HepG2 (cell line): Measurements from ENCODE around the gene ATAD3A. TPM values are rescaled to one million over a fixed set of nuclear protein-coding genes. Genes with fewer than 3 reads are reported as not detected.
A peak's percentile ranks its signal among the peaks of the same experiment; 100 is the strongest.

Experiments used
- ARNTL ChIP-seq: sonication (generic); formaldehyde crosslinking; IDR thresholded peaks from 2 replicates; pipeline ENCODE4 v1.4.0; 2020; ENCODE audit warnings: mild to moderate bottlenecking, missing genetic modification reagents
- ATM ChIP-seq: fragments of 450-650 bp; IDR thresholded peaks from 2 replicates; pipeline ENCODE4 v1.7.1; 2017; ENCODE audit warnings: mild to moderate bottlenecking, borderline replicate concordance
- CCDC6 ChIP-seq: sonication (generic); formaldehyde crosslinking; IDR thresholded peaks from 2 replicates; pipeline ENCODE4 v1.8.1; 2022; ENCODE audit warnings: mild to moderate bottlenecking, missing genetic modification reagents, moderate library complexity
- EED ChIP-seq: sonication (generic); formaldehyde crosslinking; IDR thresholded peaks from 2 replicates; pipeline ENCODE4 v1.5.0; 2020; ENCODE audit warnings: mild to moderate bottlenecking, missing genetic modification reagents
- FOXO4 ChIP-seq: sonication (generic); formaldehyde crosslinking; conservative IDR thresholded peaks from 2 replicates; pipeline ENCODE4 v1.8.1; 2023; ENCODE audit warnings: missing genetic modification reagents
- GATAD2A ChIP-seq: IDR thresholded peaks from 2 replicates; pipeline ENCODE4 v1.6.1; 2016
- GRHL1 ChIP-seq: sonication (generic); formaldehyde crosslinking; conservative IDR thresholded peaks from 2 replicates; pipeline ENCODE4 v1.8.0; 2022; ENCODE audit warnings: missing genetic modification reagents
- GTF2F1 ChIP-seq: fragments of 150-350 bp; IDR thresholded peaks from 2 replicates; pipeline ENCODE4 v1.6.1; 2014; ENCODE audit warnings: low read length
- HDAC2 ChIP-seq: sonication (generic); formaldehyde crosslinking; IDR thresholded peaks from 2 replicates; pipeline ENCODE4 v1.4.0; 2020; ENCODE audit warnings: missing genetic modification reagents
- KAT8 ChIP-seq: IDR thresholded peaks from 2 replicates; pipeline ENCODE4 v1.6.1; 2016; ENCODE audit warnings: missing genetic modification reagents, missing compliant biosample characterization
- PAX8 ChIP-seq: sonication (generic); formaldehyde crosslinking; IDR thresholded peaks from 2 replicates; pipeline ENCODE4 v1.8.0; 2022; ENCODE audit warnings: mild to moderate bottlenecking, missing genetic modification reagents, borderline replicate concordance
- POLR2AphosphoS2 ChIP-seq: IDR thresholded peaks from 2 replicates; pipeline ENCODE4 v1.6.1; 2011; ENCODE audit warnings: low read depth, low read length, improper control_type of control experiment
- PRDM4 ChIP-seq: sonication (generic); formaldehyde crosslinking; IDR thresholded peaks from 2 replicates; pipeline ENCODE4 v1.9.0; 2021; ENCODE audit warnings: missing genetic modification reagents, borderline replicate concordance
- RAD21 ChIP-seq: fragments of 450-650 bp; formaldehyde crosslinking; IDR thresholded peaks from 2 replicates; pipeline ENCODE4 v1.5.0; 2020; ENCODE audit warnings: mild to moderate bottlenecking
- SP1 ChIP-seq, 2 experiments: fragments of 450-650 bp in 1 of 2; sonication (generic) in 1 of 2; formaldehyde crosslinking in 1 of 2; IDR thresholded peaks; 2 replicates each; pipeline versions ENCODE4 v1.4.0 to v1.6.1; 2016 to 2020; ENCODE audit warnings: missing genetic modification reagents in 1 of 2
- TRAFD1 ChIP-seq: sonication (generic); formaldehyde crosslinking; IDR thresholded peaks from 2 replicates; pipeline ENCODE4 v1.5.1; 2020; ENCODE audit warnings: missing genetic modification reagents, mild to moderate bottlenecking, borderline replicate concordance
- ZBTB14 ChIP-seq: sonication (generic); formaldehyde crosslinking; IDR thresholded peaks from 2 replicates; pipeline ENCODE4 v1.4.0; 2020; ENCODE audit warnings: missing genetic modification reagents
- ZKSCAN1 ChIP-seq: fragments of 150-350 bp; IDR thresholded peaks from 2 replicates; pipeline ENCODE4 v1.6.1; 2014; ENCODE audit warnings: low read length
- ZNF101 ChIP-seq: sonication (generic); formaldehyde crosslinking; IDR thresholded peaks from 2 replicates; pipeline ENCODE4 v1.4.0; 2020; ENCODE audit warnings: mild to moderate bottlenecking, low read depth, missing genetic modification reagents, borderline replicate concordance
- ZNF180 ChIP-seq: sonication (generic); formaldehyde crosslinking; IDR thresholded peaks from 2 replicates; pipeline ENCODE4 v1.4.0; 2020; ENCODE audit warnings: low read depth, missing genetic modification reagents, borderline replicate concordance
- ZNF230 ChIP-seq: sonication (generic); formaldehyde crosslinking; IDR thresholded peaks from 2 replicates; pipeline ENCODE4 v1.4.0; 2020; ENCODE audit warnings: mild to moderate bottlenecking, missing genetic modification reagents
- ZNF367 ChIP-seq: sonication (generic); formaldehyde crosslinking; IDR thresholded peaks from 2 replicates; pipeline ENCODE4 v1.4.0; 2020; ENCODE audit warnings: missing genetic modification reagents, borderline replicate concordance
- polyA plus RNA-seq, 8 experiments: library from polyadenylated mRNA; depleted of rRNA in 3 of 8; stranded (reverse) in 7 of 8; unstranded in 1 of 8; fragments of >200 nt; fragmentation: Illumina TruSeq in 4 of 8; extraction: Trizol in 4 of 8; gene quantifications; 2 replicates each; pipeline versions ENCODE4 v1.2.1 to v1.2.3, GENCODE V29; 2011 to 2016; ENCODE audit warnings: low read depth in 4 of 8, missing spikeins in 1 of 8, mixed read lengths in 1 of 8; ENCODE audit not compliant: insufficient read depth in 1 of 8
- total RNA-seq, 5 experiments: library from RNA; depleted of rRNA; stranded (reverse); fragments of >200 nt; fragmentation: Illumina TruSeq; extraction: Trizol; gene quantifications; 2 replicates each; pipeline ENCODE4 v1.2.3, GENCODE V29; 2016; ENCODE audit warnings: low read depth in 1 of 5

Gene ATAD3A
- total and polyA plus RNA-seq, 2 of the 13 experiments (the other 11 are each of a cell fraction or from before 2014, with no cell fraction given), result 10.6 to 49.0 TPM

- TF ChIP-seq PAX8 (CRISPR knock-in tag) (no peak), ZNF101 (CRISPR knock-in tag) (no peak), PRDM4 (CRISPR knock-in tag) (no peak), ATM (no peak), GTF2F1 (no peak), CCDC6 (CRISPR knock-in tag) (0 out of 2 replicates have a peak, but pooled peaks have one; percentile 33), TRAFD1 (CRISPR knock-in tag) (no peak), SP1 (IDR thresholded peaks at IDR 0.05) (no peak), SP1 (CRISPR knock-in tag; IDR thresholded peaks at IDR 0.05) (peak; percentile 84), GATAD2A (CRISPR knock-in tag) (peak; percentile 58), FOXO4 (CRISPR knock-in tag) (no peak), EED (CRISPR knock-in tag) (no peak), GRHL1 (CRISPR knock-in tag) (no peak), ZBTB14 (CRISPR knock-in tag) (no peak), ARNTL (CRISPR knock-in tag) (no peak), POLR2AphosphoS2 (no peak), RAD21 (no peak), ZNF367 (CRISPR knock-in tag) (no peak), KAT8 (peak; percentile 97), ZNF230 (CRISPR knock-in tag) (no peak), ZKSCAN1 (no peak), HDAC2 (CRISPR knock-in tag) (peak; percentile 85), ZNF180 (CRISPR knock-in tag) (no peak)
Measured at GRCh38 chr1:1471389-1472052, 40.4 kb upstream of the ATAD3A start, which contains the start of gene ATAD3B (continued).
